SK-N-SH treated with all-trans-retinoic acid at 6 μM for 48 hours (cell line): ENCODE measurements around the gene DPP7.

Experiments
- ARNTL ChIP-seq: fragments of 450-650 bp; formaldehyde crosslinking; IDR thresholded peaks from 2 replicates; pipeline ENCODE4 v1.5.0; 2020; ENCODE audit warnings: low read depth, mild to moderate bottlenecking, moderate library complexity, borderline replicate concordance
- BACH2 ChIP-seq: fragments of 250-450 bp; sonication (Bioruptor Pico); IDR thresholded peaks from 2 replicates; pipeline ENCODE4 v1.9.0; 2021; ENCODE audit warnings: mild to moderate bottlenecking, borderline replicate concordance
- ESRRG ChIP-seq: fragments of 250-450 bp; sonication (Bioruptor Pico); IDR thresholded peaks from 2 replicates; pipeline ENCODE4 v1.6.1; 2021; ENCODE audit warnings: mild to moderate bottlenecking
- RARB ChIP-seq: fragments of 250-450 bp; sonication (Bioruptor Pico); IDR thresholded peaks from 2 replicates; pipeline ENCODE4 v1.8.0; 2021; ENCODE audit warnings: mild to moderate bottlenecking, moderate library complexity
- ZC3H10 ChIP-seq: fragments of 250-450 bp; sonication (Bioruptor Pico); IDR thresholded peaks from 2 replicates; pipeline ENCODE4 v1.5.1; 2021; ENCODE audit warnings: mild to moderate bottlenecking, moderate library complexity
- ZFP30 ChIP-seq: fragments of 450-650 bp; formaldehyde crosslinking; IDR thresholded peaks from 2 replicates; pipeline ENCODE4 v1.5.0; 2022; ENCODE audit warnings: mild to moderate bottlenecking, moderate library complexity
- ZNF8 ChIP-seq: fragments of 450-650 bp; formaldehyde crosslinking; IDR thresholded peaks from 2 replicates; pipeline ENCODE4 v1.5.0; 2020; ENCODE audit warnings: mild to moderate bottlenecking, moderate library complexity
- TF ChIP-seq, protein P1 (sequence below): fragments of 250-450 bp; sonication (Bioruptor Pico); IDR thresholded peaks from 2 replicates; pipeline ENCODE4 v1.8.0; 2020; ENCODE audit warnings: mild to moderate bottlenecking, moderate library complexity, borderline replicate concordance

DNA sequence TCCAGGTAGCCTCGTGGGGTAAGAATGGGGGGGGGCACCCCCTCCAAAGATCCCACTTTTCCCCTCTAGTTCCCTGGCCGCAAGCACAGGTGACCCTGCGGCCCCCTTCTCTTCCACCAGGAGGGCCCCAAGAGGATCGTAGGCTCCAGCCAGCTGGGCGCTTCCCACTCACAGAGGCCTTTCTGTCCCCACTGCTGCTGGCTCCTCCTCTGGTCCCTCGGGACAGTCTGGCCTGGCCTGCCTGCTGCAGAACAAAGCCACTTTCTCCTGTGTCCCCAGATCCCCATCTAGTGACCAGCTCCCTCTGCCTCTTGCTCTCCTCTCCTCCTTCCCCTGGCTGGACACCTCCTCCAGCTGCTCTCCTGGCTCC, 43.6 kb downstream of the DPP7 start:
- TF ChIP-seq BACH2 (CRISPR knock-in tag) (no peak), ZC3H10 (no peak), ZFP30 (CRISPR knock-in tag) (no peak), ESRRG (CRISPR knock-in tag) (no peak), ARNTL (CRISPR knock-in tag) (no peak), RARB (CRISPR knock-in tag) (no peak), ZNF8 (no peak)
- TF ChIP-seq, protein P1, sequence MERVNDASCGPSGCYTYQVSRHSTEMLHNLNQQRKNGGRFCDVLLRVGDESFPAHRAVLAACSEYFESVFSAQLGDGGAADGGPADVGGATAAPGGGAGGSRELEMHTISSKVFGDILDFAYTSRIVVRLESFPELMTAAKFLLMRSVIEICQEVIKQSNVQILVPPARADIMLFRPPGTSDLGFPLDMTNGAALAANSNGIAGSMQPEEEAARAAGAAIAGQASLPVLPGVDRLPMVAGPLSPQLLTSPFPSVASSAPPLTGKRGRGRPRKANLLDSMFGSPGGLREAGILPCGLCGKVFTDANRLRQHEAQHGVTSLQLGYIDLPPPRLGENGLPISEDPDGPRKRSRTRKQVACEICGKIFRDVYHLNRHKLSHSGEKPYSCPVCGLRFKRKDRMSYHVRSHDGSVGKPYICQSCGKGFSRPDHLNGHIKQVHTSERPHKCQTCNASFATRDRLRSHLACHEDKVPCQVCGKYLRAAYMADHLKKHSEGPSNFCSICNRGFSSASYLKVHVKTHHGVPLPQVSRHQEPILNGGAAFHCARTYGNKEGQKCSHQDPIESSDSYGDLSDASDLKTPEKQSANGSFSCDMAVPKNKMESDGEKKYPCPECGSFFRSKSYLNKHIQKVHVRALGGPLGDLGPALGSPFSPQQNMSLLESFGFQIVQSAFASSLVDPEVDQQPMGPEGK = no peak
